GM21515 (cell line): ENCODE results near the gene SULT1C4.
"Not testable (repeated sequence)": the region's sequence is repeated elsewhere in the genome, so short reads cannot be mapped to it uniquely, and the experiment has no call there.

Source experiments
- ATAC-seq: cut with Tn5 transposase; IDR thresholded peaks from one replicate; pipeline ENCODE4 v1.9.1; 2021; ENCODE audit not compliant: unreplicated experiment

Gene SULT1C4

GRCh38 chr2:108412995-108413710, 35.4 kb downstream of the SULT1C4 start:
- ATAC-seq = no peak

- ATAC-seq = no peak
Measured at GRCh38 chr2:108413711-108414095, 35.9 kb downstream of the SULT1C4 start.

DNA sequence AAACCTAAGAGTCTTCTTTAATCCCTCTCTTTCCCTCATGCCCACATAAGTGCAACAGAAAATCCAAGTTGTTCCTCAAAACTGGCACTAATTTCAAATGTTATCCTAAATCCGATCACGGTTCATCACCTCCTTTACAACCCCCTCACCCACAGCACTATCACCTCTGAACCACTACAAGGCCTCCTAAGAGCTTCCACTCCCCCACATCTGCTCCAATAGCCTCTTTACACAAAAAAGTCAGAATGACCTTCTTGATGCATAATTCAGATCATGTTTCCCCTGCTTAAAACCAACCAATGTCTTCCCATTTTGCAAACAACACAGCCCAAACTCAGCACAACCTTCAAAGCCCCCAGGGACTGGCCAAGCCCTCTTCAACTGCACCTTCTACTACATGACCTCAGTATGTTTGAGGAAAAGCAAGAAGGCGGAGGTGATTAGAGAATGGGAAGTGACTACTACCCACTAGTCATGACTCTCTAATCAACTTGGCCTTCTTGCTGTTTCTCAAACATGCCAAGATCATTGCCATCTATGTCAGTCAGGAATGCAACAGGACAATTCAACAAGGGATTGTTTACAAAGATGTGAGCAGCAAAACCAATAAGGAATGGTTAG, 36.6 kb downstream of the SULT1C4 start:
- ATAC-seq = no peak

GRCh38 chr2:108414945-108415344, 37.2 kb downstream of the SULT1C4 start:
- no peak for ATAC-seq

GRCh38 chr2:108417254-108417653, 39.5 kb downstream of the SULT1C4 start:
- no peak for ATAC-seq

GRCh38 chr2:108418416-108418815, 40.7 kb downstream of the SULT1C4 start:
- ATAC-seq = no peak

DNA sequence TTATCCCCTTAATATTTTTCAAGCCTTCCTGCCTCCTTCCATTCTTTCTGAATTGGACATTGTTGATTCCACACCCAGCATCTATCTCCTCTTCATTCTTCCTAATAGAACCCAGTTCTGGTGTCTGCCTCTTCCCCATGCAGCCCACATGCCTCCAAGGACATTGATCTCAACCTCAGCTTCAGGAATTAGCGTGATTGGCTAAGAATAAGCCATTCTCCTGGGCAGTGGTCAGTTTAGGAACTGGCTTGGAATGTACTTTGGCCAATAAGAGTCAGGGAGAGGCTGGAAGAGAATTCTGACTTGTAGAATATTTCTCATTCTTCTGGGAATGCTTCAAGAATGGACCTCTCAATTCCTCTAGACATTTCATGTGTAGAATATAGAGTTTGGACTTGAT, 45.3 kb downstream of the SULT1C4 start:
- ATAC-seq = no peak

GRCh38 chr2:108423502-108424251, 45.9 kb downstream of the SULT1C4 start:
- no peak for ATAC-seq

- ATAC-seq = no peak
Measured at GRCh38 chr2:108428286-108429009, 50.7 kb downstream of the SULT1C4 start.

DNA sequence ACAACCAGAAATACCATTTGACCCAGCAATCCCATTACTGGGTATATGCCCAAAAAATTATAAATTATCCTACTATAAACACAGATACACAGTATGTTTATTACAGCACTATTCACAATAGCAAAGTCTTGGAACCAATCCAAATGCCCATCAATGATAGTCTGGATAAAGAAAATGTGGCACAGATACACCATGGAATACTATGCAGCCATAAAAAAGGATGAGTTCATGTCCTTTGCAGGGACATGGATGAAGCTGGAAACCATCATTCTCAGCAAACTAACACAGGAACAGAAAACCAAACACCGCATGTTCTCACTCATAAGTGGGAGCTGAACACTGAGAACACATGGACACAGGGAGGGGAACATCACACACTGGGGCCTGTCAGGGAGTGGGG, 57.8 kb downstream of the SULT1C4 start:
- ATAC-seq = not testable (repeated sequence)

- ATAC-seq = no peak
Measured at GRCh38 chr2:108436976-108437375, 59.2 kb downstream of the SULT1C4 start.
